ENCODE data around the gene CFAP298.

GRCh38 chr21:32585042-32585710 lies 27.0 kb downstream of the CFAP298 start, which contains the start of gene TCP10L:
- TF ChIP-seq EZH2 (IDR thresholded peaks at IDR 0.05; ENCODE audit: borderline replicate concordance, low read depth, low read length, severe bottlenecking) (no peak), CTCF (IDR thresholded peaks at IDR 0.05; ENCODE audit: extremely low read depth in 1 of 2, insufficient read depth in 1 of 2, low read depth in 1 of 2, low read length in 2 of 2) (no peak), MAX (IDR thresholded peaks at IDR 0.05; ENCODE audit: insufficient read depth, insufficient read length) (no peak), JUN (IDR thresholded peaks at IDR 0.05; ENCODE audit: borderline replicate concordance, insufficient read depth, insufficient read length, low read depth) (no peak), POLR2AphosphoS5 (IDR thresholded peaks at IDR 0.05; ENCODE audit: insufficient read depth, low read depth, low read length) (no peak), POLR2A (IDR thresholded peaks at IDR 0.05; ENCODE audit: low read depth, low read length) (no peak)

Data from endothelial cell of umbilical vein (primary cell).